ENCODE results near the gene EXD3.

Gene EXD3

DNA sequence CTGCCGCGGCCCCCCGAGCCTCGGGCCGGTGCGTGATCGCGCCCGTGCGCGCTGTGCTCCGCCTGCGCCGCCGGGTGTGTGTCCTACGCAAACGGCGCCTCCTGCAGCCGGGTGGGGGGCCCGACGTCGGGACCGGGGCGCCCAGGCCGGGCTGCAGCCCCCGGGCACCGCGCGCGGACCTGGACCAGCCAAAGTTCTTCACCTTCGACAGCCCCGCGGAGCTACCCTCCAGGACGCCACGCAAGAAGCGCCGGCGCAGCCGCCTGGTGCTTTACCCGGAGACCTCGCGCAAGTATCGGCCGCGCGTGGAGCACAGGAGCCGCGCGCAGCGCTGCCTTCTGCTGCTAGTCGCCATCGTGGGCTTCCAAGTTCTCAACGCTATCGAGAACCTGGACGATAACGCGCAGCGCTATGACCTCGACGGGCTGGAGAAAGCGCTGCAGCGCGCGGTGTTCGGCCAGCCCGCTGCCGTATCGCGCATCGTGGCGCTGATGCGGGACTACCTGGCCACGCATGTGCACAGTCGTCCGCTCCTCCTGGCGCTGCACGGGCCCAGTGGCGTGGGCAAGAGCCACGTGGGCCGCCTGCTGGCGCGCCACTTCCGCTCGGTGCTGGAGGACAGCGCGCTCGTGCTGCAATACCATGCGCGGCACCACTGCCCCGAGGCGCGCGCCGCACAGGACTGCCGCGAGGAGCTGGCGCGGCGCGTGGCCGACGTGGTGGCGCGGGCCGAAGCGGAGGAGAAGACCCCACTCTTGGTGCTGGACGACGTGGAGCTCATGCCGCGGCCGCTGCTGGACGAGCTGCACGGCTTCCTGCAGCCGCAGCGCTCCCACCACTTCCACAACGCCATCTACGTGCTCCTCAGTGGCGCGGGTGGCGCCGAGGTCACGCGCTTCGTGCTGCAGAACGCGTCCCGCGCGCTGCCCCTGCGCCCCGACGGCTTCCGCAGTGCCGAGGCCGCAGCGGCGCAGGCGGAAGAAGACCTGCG lies 143.9 kb downstream of the EXD3 start:
- DNase-seq: no peak

DNA sequence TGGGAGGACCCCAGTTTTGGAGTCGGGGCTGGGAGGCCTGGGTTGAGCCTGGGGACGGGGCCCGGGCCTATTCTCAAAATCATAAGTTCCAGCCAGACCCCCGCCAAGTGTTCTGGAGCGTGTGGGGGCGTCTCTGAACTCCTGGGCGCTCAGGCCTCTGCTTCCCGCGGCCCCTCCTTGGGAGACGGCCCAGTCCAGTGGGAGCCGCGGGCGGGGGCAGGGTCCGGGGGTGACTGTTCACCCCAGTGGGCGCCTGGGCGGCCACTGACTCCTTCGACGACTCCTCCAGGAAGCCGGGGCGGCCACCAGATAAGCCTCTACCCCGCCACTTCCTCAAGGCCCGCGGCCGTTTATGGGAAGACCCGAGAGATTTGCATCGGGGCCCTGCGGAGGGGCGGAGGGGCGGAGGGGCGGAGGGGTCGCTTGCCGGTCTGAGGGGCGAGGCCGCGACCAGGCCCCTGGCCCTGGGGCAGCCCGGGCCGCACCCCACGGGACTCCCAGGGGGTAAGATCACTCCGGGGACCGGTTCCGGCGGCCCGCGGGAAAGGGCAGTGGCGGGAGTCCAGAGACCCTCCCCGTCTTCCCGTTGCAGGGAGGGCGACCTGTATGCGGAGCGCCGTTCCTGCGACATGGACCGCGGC lies 144.8 kb downstream of the EXD3 start:
- DNase-seq: no peak

DNA sequence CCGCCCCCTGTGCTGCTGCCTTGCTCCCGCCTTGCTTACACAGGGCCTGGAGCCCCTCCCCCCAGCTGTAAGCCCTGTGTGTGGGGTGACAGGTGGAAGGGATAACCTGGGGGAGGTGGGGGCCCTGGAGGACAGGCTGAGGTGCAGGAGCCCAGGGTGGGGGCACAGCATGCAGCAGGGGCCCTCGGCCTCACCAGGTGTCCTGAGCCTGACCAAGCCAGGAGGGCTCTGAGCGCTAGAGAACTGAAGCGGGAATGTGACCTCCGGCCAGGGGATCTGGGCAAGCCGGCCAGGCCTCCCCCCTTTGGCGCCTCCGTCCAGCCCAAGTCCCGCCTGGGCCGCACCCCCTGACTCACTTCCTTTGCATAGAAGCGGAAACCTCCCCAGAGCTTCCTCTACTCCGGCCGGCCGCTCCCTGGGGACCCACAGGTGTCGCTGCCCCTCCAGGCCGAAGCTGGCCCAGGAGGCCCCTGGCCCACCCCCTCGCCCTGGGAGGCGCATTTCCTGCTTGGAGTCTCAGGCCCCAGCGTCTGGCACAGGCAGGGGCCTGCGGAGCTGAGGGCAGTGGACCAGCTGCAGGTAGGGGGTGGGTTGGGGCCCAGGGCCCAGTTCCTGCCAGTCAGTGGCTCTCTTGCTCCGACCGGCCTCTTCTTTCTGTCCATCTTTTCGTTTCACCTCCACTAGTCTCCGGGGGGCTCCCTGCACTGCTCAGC lies 145.5 kb downstream of the EXD3 start, which contains the start of gene TOR4A:
TOR4A (plus strand) TSS at position 398 of the 713 bp plus-strand sequence. CDS start 964 bp downstream, outside the sequence.
- DNase-seq: no peak

DNA sequence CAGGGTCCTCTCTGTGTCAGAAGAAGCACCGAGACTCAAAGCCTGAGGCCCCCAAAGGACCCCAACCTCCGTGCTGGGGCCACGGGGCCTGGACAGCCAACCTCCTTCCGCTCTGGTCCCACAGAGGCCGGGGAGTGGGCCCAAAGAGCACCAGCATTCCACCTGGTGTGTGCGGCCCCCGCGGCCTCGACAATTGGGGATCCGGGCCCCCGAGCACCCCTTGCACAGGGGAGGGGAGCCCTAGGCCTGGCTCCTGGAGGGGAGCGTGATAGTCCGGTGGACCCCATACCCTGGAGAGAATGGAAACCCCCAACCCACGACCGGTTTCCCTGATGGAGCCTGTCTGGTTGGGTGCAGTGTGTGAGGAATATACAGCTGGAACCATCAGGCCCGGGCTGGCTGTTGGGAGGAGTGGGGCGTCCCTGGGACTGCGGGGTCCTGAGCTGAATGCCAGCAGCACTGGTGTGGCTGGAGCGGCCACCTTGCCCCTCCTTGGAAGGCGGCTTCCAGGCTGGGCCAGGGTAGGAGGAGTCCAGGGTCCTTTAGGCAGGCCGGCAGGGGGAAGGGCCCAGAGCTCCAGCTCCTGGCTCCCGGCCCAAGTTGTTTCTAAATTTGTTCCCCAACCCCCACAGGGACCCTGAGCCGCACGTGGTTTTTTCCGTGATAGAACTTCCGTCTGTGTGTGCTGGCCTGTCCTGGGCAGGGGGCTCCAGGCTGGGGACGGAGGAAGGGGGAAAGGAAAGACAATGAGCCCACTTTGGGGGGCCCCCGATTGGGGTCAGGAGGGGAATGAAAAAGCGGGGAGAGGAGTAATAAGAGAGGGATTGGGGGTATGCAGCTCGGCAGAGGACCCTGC lies 146.3 kb downstream of the EXD3 start:
- no peak for DNase-seq

DNA sequence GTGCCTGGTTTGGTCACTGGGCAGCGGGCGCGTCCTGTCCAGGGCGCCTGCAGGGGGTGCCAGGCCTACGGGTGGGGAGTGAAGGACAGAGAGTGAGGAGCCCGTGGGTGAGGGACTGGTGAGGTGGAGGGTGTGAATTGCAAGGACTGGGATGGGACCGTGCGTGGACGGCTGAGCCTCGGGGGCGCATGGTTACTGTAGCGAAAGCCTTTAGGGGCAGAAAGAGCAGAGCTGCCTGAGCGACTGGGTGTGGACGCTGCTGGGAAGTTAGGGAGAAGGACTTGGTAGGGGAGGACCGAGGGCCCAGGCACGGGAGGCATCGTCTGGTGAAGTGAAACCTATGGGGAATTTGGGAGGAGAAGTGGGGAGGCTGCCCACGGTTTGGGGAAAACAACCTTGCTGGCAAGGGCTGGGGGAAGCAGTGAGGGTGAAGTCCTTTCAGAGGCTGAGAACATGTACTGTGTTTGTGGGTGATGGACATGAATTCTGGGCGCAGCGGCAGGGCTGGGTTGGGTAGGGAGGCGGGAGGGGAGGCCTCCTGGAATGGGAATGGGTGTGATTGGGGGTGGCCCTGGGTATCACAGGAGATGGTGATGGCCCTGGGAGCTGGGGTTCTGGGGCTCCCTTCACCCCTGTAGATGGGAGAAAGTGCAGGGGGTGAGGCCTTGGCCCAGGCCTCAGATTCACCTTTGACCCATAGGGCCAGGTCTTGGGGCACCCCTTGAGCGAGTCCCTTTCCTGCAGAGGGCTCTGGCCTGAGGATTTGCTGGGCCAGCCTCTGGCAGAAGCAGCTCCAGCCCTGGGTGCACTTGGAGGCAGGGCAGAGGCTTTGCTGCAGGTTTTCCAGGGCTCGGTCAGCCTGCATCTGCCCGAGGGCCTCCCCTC lies 147.1 kb downstream of the EXD3 start:
- no peak for DNase-seq

DNA sequence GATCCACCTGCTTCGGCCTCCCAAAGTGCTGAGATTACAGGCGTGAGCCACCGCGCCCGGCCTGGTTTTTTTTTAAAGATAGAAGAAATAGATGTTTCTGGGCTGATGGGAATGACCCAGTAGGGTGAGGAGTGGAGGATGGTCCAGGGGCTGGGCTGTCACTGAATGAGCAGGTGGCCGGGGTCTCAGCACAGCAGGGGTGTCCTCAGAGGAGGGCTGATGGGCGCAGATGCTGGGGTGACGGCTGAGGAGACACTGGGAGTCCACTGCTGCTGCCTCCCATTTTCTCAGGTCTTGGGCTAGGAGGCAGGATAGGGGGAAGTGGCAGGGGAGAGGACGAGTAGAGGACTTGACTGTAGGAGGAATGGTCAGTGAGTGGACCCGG lies 147.8 kb downstream of the EXD3 start:
- no peak for DNase-seq

DNA sequence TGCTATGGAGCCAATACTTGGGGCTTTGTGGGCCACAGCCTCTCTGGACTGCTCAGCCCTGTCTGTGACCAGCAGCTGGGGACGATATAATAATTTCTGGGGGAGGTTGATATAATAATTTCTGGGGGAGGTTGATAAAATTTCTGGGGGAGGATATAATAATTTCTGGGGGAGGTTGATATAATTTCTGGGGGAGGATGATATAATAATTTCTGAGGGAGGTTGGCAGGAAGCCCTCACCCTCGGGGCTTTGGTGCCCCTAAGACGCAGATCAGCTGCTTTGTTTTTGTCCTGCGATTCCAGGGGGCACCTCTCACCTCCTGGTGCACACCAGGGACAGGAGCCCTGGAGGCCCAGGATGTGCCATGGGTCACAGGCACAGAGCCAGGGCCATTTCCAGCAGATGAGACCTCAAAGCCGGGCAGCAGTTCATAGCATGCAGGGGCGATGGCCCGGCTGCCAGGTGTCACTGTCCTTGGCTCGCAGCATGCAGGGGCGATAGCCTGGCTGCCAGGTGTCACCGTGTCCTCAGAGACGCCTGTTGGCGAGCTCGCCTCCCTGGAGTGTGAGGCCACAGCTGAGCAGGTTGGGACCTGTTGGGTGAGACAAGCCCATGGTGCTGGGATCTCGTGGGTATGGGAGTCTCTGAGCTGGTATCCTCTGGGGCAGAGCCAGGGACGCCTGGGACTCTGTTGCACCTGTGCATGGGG lies 149.2 kb downstream of the EXD3 start:
- no peak for DNase-seq

DNA sequence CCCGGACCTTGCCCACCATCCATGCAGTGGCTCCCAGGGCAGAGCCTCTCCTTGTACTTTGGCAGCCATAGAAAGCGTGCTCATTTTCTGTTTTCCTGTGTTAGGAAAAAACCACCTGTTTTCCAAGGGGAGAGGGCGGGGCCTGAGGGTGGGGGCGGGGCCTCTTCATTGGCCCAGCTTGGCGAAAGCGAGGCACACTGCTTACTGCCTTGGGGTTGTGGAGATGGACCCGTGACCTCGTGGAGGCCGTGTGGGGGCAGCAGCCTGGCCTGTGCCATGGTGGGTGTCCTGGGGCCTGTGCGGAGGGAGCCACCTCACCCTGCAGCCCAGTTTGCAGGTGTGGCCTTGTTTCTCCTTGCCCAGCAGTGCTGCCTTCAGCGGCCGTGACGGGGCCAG lies 149.9 kb downstream of the EXD3 start:
- no peak for DNase-seq

DNA sequence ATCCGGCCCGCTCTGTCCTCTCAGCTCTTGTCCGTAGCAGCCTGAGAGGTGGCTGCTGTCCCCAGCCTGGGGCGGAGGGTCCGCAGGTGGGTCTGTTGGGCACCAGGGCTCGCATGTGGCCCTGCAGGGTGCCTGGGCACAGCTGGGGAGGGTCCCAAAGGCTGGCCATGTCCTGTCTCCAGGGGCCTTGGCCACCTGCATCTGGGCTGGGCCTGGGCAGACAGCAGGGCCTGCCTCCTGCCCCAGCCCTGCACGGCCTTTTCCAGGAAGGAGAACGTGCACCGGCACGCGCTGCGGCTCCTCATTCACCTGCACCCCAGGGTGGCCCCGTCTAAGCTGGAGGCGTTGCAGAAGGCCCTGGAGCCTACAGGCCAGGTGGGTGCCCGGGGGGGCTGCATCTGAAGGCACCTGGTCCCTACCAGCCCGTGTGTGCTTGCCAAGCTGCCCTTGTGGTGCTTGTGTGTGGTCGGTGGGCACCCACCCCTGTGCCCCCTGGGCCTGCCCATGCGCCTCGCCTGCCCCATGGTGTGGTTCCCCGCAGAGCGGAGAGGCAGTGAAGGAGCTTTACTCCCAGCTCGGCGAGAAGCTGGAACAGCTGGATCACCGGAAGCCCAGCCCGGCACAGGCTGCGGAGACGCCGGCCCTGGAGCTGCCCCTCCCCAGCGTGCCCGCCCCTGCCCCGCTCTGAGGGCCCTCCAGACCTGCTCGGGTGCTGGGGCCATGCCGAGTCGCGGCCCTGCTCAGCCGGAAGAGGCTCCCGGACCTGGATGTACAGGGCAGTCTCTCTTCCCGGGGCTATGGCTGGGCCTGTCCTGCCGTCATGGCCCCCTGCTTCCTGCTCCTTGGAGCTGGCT lies 150.5 kb downstream of the EXD3 start:
- DNase-seq: no peak

DNA sequence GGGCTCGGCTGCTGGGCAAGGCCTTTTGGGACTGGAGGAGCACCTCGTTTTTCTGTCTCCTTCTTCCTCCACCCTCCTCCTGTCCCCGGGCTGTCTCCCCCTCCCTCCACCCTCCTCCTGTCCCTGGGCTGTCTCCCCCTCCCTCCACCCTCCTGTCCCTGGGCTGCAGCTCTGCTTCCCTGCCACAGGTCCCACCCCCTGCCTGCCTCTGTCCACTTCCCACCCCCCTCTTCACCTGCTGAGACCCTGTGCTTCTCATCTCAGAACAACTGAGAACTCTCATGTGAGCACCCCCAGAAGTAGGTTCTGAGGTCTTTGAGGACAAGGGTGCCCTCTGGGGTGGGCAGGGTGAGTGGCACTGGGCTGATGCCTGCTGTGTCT lies 151.3 kb downstream of the EXD3 start:
- DNase-seq: no peak

DNA sequence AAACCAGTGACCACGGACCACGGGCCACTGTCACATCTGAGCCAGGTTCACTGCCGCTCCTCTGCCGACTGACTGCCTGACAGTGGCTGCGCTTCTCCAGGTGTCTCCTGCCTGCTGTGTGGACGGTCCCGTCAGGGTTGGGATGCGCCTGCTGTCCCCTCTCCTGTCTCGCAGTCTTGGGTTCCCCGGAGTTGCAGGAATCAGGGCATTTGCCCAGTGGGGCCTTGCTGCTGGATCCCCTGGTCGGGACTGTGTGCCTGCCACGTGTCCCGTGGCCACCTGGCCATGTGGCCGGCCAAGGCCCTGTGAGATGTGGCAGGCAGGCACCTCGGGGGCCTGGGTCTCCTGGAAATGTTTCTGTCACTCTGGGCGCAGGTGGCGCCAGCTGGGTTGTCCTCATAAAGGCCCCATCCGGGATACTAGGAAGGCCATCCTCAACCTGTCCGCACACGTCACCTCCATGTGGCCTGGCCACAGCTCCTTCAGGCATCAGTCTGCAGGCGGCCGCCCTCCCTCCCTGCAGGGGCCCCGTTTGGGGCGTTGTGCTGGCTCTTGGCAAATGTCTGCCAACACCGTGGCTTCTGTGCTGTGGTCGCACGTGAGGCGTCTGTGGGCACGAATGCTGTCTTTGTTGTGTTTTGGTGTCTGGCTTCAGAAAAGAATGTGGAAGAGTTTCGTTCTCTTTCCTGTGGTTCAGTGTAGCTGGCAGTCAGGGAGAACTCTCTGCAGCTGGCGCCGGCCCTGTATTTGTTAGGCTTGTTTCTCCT lies 151.8 kb downstream of the EXD3 start:
- no peak for DNase-seq

DNA sequence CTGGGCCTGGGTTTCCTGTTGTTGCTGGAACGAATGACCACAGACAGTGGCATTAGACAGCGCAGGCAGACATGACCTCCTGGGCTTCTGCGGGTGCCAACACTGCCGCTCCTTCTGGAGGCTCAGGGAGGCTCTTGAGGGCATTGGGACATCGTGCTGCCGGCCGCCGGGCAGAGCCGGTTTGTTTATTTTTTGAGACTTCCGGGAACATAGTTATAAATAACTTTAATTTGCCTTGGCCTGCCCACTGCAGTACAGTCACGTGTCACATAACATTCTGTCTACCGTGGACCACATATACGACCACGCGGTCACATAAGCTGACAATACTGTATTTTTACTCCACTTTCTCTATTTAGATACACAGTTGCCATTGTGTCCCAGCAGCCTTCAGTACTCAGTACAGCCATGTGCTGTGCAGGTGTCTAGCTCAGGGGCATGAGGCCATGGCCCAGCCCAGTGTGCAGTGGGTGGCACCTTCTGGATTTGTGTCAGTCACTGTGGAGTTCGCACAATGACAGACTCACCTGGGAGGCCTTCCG lies 153.7 kb downstream of the EXD3 start:
- DNase-seq: no peak

DNA sequence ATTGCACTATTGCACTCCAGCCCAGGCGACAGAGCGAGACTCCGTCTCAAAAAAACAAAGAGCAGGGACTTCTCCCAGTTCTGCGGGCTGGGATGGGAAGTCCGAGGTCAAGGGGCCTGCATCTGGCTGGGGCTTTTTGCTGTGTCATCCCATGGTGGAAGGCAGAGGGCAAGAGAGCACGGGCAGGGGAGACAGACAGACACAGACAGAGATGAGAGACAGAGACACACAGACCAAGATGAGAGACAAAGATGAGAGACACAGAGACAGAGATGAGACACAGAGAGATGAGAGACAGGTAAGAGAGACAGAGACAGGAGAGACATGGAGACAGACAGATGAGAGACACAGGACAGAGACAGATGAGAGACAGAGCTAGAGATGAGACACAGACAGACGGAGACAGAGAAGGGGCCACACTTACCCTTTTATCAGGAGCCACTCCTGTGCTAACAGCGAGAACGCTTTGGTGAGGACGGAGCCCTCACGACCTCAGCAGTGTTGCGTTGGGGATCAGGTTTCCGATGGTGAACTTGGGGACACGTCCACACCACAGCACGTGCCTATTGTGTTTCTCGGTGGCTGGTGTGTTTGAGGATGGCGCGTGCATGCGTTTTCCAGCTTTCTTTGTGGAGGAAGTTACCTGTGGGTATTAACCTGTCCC lies 154.3 kb downstream of the EXD3 start:
- no peak for DNase-seq

DNA sequence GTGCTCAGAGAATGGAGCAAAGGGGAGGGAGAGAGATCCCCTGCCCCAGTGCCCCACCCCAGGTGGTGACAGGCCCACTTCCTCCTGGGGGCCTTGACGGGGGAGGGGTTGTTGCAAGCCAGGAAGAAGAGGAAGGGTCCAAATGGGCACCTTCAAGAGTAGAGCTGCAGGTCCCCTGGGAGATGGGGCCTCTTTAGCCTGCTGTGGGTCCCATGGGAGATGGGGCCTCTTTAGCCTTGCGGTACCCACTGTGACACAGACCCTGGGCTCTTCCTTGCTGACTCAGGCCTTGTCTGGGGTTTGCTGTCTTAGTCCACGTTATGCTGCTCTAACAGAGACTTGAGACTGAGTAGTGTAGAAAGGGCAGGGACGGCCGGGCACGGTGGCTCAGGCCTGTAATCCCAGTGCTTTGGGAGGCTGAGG lies 155.0 kb downstream of the EXD3 start:
- DNase-seq: no peak

DNA sequence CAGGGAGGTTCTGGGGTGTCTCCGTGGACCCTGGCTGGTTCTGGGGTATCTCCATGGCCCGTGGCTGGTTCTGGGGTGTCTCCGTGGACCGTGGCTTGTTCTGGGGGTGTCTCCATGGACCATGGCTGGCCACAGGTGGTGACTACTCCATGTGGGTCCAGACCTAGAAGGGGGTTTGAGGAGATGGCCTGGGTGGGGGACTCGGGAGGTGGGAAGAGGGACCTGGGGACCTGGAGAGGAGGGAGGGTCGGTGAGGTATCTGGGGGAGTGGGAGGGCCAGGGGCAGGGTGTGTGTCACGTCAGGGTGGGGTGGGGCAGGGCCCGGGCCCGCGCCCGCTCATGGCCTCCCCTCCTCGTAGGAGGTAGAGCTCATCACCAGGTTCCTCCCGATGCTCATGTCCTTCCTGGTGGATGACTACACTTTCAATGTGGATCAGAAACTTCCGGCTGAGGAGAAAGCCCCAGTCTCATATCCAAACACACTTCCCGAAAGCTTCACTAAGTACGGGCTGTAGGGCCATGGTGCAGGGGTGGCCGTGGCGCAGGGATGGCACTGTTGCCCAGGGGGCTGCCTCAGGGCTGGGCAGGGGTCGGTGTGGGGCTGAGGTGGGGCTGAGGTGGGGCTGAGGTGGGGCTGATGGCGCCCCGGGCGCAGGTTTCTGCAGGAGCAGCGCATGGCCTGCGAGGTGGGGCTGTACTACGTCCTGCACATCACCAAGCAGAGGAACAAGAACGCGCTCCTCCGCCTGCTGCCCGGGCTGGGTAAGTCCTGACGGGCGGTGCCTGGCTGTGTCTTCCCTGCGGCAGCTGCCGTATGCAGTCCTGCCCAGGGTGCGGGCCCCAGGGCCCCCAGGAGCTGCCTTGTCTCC lies 156.1 kb downstream of the EXD3 start:
- DNase-seq: no peak

DNA sequence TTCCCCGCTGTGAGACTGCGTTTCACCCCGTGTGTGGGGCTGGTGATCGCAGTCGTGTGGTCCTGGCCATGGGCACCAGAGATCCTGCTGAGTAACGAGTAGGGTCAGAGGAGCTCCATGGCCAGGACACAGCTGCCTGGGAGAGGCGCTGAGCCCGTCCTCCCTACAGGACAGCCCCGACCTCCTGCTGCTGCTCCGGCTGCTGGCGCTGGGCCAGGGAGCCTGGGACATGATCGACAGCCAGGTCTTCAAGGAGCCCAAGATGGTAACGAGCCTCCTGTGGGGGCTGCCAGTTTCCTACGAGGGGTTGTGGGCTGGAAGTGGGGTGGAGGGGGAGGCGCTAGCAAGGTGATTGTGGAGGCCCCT lies 156.8 kb downstream of the EXD3 start:
- DNase-seq: no peak

DNA sequence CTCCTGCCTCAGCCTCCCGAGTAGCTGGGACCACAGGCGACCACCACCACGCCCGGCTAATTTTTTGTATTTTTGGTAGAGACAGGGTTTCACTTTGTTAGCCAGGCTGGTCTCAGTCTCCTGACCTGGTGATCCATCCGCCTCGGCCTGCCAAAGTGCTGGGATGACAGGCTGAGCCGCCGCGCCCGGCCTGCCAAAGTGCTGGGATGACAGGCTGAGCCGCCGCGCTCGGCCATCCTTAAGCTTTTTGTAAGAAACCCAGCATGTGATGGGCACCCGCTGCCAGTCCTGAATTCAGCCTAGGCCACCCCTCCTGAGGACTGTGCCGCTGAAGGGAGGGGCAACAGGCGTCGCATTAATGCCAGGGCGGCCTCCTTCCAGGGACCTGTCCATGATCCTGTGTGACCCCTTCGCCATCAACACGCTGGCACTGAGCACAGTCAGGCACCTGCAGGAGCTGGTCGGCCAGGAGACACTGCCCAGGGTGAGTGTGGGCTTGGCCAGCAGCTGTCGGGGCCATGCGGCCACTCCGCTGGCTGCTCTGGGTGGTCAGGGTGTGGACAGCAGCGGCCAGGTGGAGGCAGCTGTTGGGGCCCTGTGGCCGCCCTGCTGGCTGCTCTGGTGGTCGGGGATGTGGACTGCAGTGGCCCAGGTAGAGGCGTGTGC lies 157.3 kb downstream of the EXD3 start:
- DNase-seq: no peak
